ENCODE data around the gene FGFRL1.
A peak's percentile ranks its signal among the peaks of the same experiment; 100 is the strongest.
"Not testable (repeated sequence)": the region's sequence is repeated elsewhere in the genome, so short reads cannot be mapped to it uniquely, and the experiment has no call there.

FGFRL1 gene

GRCh38 chr4:973431-974397, 37.7 kb upstream of the FGFRL1 start, which contains the start of gene DGKQ:
Gene DGKQ, minus strand, starts transcription at chr4:973569. Its CDS starts 87 bp downstream, at chr4:973482.
- DNase-seq = peak; percentile 89

- no peak for DNase-seq
Observed at GRCh38 chr4:974668-975067, 36.8 kb upstream of the FGFRL1 start.

- DNase-seq = not testable (repeated sequence)
Observed at GRCh38 chr4:976016-976415, 35.4 kb upstream of the FGFRL1 start.

DNA sequence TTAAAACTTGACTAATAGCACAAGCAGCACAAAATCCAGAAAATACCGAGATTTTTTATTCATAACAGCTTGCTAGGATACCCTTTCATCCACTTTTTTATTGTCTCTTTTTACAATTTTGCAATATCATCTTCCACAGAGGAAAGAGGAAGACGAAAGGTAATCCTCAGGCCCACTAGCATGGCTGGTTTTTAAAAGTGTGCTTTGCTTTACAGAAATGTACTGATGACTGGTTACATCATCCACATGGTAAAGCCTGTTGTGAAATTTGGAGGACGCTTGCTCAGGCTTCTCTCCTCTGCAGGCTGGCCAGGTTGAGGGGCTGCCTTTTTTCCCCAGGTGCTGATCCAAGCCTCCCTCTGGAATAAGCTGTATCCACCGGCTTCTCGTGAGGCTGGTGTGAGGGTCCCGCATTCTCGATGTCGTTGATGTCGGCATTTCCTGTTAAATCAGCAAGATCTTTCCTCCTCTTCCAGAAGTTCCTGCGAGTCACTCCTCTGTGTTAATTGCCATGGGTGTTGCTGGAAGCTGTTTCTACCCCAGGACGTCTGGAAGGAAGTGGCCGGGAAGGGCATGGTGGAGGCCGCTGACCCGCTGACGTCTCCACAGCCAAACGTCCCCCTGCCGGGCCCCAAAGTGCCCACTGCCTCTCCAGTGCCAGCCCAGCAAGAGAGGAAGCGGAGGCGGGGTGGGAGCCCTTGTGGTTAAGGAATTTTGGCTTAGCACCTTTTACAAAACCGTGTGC, 32.3 kb upstream of the FGFRL1 start:
- DNase-seq = peak; percentile 77

DNA sequence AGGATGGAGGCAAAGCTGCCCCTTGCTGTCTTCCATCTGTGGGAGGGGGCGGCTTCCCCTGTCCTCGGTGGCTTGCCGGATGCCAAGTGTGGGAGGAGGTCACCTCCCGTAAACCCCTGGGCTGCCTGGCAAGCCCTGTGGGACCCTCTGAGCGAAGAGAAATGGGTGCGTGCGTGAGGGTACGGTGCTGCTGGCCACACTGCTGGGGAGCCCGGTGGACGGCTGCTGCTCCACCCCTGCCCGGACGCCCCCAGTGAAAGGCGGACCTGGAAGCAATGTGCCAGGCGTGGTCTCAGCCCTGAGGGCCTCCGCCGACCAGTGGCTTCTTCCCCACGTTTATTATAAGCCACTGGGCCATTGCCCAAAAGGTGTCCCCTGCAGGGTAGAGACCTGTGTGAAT, 29.1 kb upstream of the FGFRL1 start:
- DNase-seq = no peak

GRCh38 chr4:982814-983213, 28.6 kb upstream of the FGFRL1 start:
- DNase-seq = no peak

DNA sequence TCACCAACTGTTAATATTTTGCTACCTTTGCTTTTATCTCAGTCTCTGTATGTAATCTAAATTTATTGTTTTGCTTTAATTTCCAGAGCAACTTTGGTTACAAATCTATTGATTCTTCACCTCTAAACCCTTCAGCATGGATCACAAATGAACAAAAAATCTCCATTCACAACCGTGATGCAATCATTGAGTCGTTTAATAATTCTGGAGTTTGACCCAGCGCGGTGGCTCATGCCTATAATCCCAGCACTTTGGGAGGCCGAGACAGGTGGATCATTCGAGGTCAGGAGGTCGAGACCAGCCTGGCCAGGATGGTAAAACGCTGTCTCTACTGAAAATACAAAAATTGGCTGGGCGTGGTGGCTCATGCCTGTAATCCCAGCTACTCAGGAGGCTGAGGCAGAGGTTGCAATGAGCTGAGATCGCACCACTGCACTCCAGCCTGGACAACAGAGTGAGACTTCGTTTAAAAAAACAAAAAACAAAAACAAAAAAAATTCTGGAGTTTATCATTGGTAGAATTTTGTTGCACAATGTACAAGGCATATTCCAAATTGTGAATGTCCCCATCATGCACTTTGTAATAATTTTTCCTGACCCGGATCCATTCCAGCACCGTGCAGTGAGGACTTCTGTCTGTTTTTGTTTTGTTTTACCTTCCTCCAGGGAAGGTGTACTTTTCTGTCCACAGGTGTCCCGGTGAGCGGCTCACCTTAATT, 26.9 kb upstream of the FGFRL1 start:
- no peak for DNase-seq

- DNase-seq = peak; percentile 84
Observed at GRCh38 chr4:985123-985830, 26.1 kb upstream of the FGFRL1 start.

DNA sequence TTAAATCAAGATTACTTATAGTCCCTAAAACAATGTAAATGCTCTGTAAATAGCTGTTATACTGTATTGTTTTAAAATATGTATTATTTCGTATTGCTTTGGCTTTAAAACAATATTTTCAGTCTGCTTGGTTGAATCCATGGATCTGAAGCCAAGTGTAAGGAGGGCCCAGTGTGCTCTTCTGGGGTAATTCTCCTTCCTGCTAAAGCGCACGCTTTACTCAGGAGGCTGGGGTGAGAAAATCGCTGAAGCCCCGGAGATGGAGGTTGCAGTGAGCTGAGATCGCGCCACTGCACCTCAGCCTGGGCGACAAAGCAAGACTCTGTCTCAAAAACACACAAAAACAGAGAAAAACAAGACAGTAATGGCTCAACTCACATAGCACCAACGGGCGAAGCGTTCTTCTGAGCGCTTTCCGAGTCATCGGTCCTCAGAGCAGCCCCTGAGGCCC, 25.0 kb upstream of the FGFRL1 start:
- DNase-seq = no peak

DNA sequence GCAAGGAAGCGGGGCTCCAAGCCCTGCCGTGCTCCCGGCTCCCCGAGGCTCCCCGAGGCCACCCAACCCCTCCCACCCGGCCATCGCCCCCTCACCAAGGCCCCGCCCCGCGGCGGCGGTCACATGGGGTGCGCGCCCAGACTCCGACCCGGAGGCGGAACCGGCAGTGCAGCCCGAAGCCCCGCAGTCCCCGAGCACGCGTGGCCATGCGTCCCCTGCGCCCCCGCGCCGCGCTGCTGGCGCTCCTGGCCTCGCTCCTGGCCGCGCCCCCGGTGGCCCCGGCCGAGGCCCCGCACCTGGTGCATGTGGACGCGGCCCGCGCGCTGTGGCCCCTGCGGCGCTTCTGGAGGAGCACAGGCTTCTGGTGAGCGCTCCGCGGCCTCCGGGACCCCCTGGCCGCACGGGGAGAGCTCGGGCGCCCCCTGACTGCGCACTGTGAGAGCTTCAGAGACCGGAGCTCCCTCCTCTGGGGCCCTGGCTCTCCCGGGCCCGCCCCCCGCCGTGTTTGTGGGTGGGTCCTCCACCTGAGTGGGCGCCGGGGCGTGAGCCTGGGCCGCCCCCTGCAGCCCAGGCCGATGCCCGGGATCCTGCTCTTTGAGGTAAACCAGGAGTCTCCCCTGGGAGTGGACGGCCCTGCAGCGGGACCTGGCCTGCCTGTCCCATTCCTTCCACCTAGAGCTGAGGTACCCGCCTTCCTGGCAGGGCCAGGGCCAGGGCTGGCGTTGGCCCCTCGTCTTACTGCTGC, 24.4 kb upstream of the FGFRL1 start, which contains the start of gene IDUA:
Gene IDUA (plus strand): TSS at position 166 of the 745 bp plus-strand sequence. CDS start 41 bp downstream, at position 207.
- DNase-seq = peak; percentile 92

DNA sequence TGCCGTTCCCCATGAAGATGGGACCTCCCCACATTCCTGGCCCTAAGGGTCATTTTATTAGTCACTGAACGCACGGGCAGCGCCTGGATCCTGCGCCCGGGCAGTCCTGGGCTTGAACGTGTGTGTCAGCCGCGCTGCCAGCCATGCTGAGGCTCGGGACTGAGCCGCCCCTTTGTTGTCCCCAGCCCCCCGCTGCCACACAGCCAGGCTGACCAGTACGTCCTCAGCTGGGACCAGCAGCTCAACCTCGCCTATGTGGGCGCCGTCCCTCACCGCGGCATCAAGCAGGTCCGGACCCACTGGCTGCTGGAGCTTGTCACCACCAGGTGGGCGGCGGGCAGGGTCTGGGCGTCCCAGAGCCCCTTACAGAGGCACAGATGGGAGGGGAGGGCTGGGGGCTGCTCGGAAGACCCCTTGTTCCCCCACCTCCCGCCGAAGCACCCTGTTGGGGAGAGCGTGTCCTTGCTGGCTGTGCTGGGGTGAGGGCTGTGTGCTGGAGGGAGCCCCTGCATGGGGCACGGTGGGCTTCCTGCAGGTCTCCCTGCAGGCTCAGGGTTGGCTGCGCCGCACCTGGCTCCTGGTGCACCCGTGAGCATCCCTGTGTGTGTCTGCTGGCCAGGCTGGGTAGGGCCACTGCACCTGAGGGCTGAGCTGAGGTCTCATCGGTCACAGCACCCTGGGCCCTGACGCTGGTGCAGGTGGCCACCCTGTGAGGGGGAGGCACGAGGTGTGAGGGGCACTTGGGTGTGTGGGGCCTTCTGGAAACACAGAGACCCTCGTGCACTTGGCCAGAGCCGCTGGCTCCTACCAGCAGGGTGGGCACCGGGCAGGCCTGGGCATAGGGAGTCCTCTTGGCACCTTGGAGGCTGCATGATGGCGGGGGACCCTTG, 23.6 kb upstream of the FGFRL1 start:
- no peak for DNase-seq

- DNase-seq = no peak
Observed at GRCh38 chr4:988726-989721, 22.4 kb upstream of the FGFRL1 start.

- no peak for DNase-seq
Observed at GRCh38 chr4:989722-990471, 21.5 kb upstream of the FGFRL1 start.

GRCh38 chr4:990746-991367, 20.6 kb upstream of the FGFRL1 start:
- no peak for DNase-seq

- no peak for DNase-seq
Observed at GRCh38 chr4:991451-992296, 19.8 kb upstream of the FGFRL1 start.

- no peak for DNase-seq
Observed at GRCh38 chr4:992297-993110, 18.9 kb upstream of the FGFRL1 start.

All from islet precursor cell (in vitro differentiated cells).